Measurements from ENCODE around the gene OCIAD1.

DNA sequence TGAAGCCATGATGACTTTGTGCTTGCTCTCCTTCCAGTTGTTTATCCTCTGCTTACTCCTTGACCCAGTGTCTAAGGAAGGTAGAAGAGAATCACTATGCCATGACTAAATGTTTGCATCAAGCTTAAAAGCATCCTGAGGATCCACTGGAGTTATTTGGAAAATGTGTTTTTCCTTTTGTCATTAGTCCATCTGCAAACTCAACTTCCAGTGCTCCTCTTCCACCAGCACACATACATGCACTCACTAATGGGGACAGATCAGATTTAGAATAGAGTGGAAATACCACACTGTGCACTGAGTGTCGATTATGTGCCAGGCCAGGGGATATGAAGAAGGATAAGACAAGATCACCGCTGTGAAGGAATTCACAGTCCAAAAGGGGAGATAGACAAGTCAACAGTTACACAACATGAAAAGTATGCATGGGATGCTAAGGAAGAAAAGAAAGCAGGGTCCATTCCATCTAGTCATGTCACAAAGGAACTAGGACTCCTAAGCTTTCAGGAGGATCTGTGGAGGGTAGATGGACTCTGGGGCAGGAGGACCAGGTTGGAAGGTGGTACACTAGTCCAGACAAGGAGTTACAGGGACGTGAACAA, 73.8 kb downstream of the OCIAD1 start:
- TF ChIP-seq, protein P1, sequence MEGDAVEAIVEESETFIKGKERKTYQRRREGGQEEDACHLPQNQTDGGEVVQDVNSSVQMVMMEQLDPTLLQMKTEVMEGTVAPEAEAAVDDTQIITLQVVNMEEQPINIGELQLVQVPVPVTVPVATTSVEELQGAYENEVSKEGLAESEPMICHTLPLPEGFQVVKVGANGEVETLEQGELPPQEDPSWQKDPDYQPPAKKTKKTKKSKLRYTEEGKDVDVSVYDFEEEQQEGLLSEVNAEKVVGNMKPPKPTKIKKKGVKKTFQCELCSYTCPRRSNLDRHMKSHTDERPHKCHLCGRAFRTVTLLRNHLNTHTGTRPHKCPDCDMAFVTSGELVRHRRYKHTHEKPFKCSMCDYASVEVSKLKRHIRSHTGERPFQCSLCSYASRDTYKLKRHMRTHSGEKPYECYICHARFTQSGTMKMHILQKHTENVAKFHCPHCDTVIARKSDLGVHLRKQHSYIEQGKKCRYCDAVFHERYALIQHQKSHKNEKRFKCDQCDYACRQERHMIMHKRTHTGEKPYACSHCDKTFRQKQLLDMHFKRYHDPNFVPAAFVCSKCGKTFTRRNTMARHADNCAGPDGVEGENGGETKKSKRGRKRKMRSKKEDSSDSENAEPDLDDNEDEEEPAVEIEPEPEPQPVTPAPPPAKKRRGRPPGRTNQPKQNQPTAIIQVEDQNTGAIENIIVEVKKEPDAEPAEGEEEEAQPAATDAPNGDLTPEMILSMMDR (IDR thresholded peaks at IDR 0.05) = no peak
- TF ChIP-seq POLR2A (IDR thresholded peaks at IDR 0.05) = no peak
